SK-N-SH treated with all-trans-retinoic acid at 6 μM for 48 hours (cell line): ENCODE measurements around the gene RNF167.

ENCODE experiments used
- ATAC-seq: fragments of 200-7000 bp; cut with Tn5 transposase; 3 replicates; pipeline ENCODE4 v1.9.1; 2020; ENCODE audit warnings: mild to moderate bottlenecking, moderate library complexity
- ARNTL ChIP-seq: fragments of 450-650 bp; formaldehyde crosslinking; IDR thresholded peaks from 2 replicates; pipeline ENCODE4 v1.5.0; 2020; ENCODE audit warnings: low read depth, mild to moderate bottlenecking, moderate library complexity, borderline replicate concordance
- CSRNP3 ChIP-seq: fragments of 250-450 bp; sonication (Bioruptor Pico); IDR thresholded peaks from 2 replicates; pipeline ENCODE4 v1.5.1; 2021; ENCODE audit warnings: mild to moderate bottlenecking, moderate library complexity
- GLIS3 ChIP-seq: fragments of 250-450 bp; sonication (Bioruptor Pico); IDR thresholded peaks from 2 replicates; pipeline ENCODE4 v1.5.0; 2020; ENCODE audit warnings: mild to moderate bottlenecking, moderate library complexity
- ISL1 ChIP-seq: fragments of 250-450 bp; sonication (Bioruptor Pico); IDR thresholded peaks from 2 replicates; pipeline ENCODE4 v2.1.2; 2022; ENCODE audit warnings: mild to moderate bottlenecking, moderate library complexity
- RARB ChIP-seq: fragments of 250-450 bp; sonication (Bioruptor Pico); IDR thresholded peaks from 2 replicates; pipeline ENCODE4 v1.8.0; 2021; ENCODE audit warnings: mild to moderate bottlenecking, moderate library complexity
- SNAI2 ChIP-seq: fragments of 250-450 bp; sonication (Bioruptor Pico); IDR thresholded peaks from 2 replicates; pipeline ENCODE4 v1.5.0; 2020; ENCODE audit warnings: mild to moderate bottlenecking, moderate library complexity
- TOX ChIP-seq: fragments of 250-450 bp; sonication (Bioruptor Pico); IDR thresholded peaks from 2 replicates; pipeline ENCODE4 v1.8.0; 2021; ENCODE audit warnings: mild to moderate bottlenecking, moderate library complexity, borderline replicate concordance
- ZC3H10 ChIP-seq: fragments of 250-450 bp; sonication (Bioruptor Pico); IDR thresholded peaks from 2 replicates; pipeline ENCODE4 v1.5.1; 2021; ENCODE audit warnings: mild to moderate bottlenecking, moderate library complexity
- ZFP3 ChIP-seq: fragments of 250-450 bp; sonication (Bioruptor Pico); IDR thresholded peaks from 2 replicates; pipeline ENCODE4 v1.5.0; 2020; ENCODE audit warnings: mild to moderate bottlenecking, moderate library complexity
- ZFP30 ChIP-seq: fragments of 450-650 bp; formaldehyde crosslinking; IDR thresholded peaks from 2 replicates; pipeline ENCODE4 v1.5.0; 2022; ENCODE audit warnings: mild to moderate bottlenecking, moderate library complexity
- ZNF565 ChIP-seq: fragments of 450-650 bp; formaldehyde crosslinking; conservative IDR thresholded peaks from 2 replicates; pipeline ENCODE4 v1.5.0; 2020; ENCODE audit warnings: low read depth, mild to moderate bottlenecking, moderate library complexity
- ZNF70 ChIP-seq: fragments of 450-650 bp; formaldehyde crosslinking; IDR thresholded peaks from 2 replicates; pipeline ENCODE4 v1.5.0; 2020; ENCODE audit warnings: mild to moderate bottlenecking, moderate library complexity
- ZNF8 ChIP-seq: fragments of 450-650 bp; formaldehyde crosslinking; IDR thresholded peaks from 2 replicates; pipeline ENCODE4 v1.5.0; 2020; ENCODE audit warnings: mild to moderate bottlenecking, moderate library complexity
- TF ChIP-seq, protein P1 (sequence below): fragments of 250-450 bp; sonication (Bioruptor Pico); IDR thresholded peaks from 2 replicates; pipeline ENCODE4 v1.5.0; 2020; ENCODE audit warnings: mild to moderate bottlenecking, moderate library complexity
- TF ChIP-seq, protein P2 (sequence below): fragments of 250-450 bp; sonication (Bioruptor Pico); IDR thresholded peaks from 2 replicates; pipeline ENCODE4 v1.8.0; 2021; ENCODE audit warnings: low read depth, mild to moderate bottlenecking, moderate library complexity, borderline replicate concordance

RNF167 gene

GRCh38 chr17:4966844-4967538 lies 26.9 kb downstream of the RNF167 start:
- TF ChIP-seq ZFP3 (CRISPR knock-in tag) (0 out of 2 replicates have a peak, but pooled peaks have one; percentile 56), ZNF565 (no peak), RARB (CRISPR knock-in tag) (no peak), ZFP30 (no peak), ISL1 (CRISPR knock-in tag) (no peak)
- TF ChIP-seq, protein P1, sequence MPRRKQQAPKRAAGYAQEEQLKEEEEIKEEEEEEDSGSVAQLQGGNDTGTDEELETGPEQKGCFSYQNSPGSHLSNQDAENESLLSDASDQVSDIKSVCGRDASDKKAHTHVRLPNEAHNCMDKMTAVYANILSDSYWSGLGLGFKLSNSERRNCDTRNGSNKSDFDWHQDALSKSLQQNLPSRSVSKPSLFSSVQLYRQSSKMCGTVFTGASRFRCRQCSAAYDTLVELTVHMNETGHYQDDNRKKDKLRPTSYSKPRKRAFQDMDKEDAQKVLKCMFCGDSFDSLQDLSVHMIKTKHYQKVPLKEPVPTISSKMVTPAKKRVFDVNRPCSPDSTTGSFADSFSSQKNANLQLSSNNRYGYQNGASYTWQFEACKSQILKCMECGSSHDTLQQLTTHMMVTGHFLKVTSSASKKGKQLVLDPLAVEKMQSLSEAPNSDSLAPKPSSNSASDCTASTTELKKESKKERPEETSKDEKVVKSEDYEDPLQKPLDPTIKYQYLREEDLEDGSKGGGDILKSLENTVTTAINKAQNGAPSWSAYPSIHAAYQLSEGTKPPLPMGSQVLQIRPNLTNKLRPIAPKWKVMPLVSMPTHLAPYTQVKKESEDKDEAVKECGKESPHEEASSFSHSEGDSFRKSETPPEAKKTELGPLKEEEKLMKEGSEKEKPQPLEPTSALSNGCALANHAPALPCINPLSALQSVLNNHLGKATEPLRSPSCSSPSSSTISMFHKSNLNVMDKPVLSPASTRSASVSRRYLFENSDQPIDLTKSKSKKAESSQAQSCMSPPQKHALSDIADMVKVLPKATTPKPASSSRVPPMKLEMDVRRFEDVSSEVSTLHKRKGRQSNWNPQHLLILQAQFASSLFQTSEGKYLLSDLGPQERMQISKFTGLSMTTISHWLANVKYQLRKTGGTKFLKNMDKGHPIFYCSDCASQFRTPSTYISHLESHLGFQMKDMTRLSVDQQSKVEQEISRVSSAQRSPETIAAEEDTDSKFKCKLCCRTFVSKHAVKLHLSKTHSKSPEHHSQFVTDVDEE = no peak
- ATAC-seq = peak; percentile 91

DNA sequence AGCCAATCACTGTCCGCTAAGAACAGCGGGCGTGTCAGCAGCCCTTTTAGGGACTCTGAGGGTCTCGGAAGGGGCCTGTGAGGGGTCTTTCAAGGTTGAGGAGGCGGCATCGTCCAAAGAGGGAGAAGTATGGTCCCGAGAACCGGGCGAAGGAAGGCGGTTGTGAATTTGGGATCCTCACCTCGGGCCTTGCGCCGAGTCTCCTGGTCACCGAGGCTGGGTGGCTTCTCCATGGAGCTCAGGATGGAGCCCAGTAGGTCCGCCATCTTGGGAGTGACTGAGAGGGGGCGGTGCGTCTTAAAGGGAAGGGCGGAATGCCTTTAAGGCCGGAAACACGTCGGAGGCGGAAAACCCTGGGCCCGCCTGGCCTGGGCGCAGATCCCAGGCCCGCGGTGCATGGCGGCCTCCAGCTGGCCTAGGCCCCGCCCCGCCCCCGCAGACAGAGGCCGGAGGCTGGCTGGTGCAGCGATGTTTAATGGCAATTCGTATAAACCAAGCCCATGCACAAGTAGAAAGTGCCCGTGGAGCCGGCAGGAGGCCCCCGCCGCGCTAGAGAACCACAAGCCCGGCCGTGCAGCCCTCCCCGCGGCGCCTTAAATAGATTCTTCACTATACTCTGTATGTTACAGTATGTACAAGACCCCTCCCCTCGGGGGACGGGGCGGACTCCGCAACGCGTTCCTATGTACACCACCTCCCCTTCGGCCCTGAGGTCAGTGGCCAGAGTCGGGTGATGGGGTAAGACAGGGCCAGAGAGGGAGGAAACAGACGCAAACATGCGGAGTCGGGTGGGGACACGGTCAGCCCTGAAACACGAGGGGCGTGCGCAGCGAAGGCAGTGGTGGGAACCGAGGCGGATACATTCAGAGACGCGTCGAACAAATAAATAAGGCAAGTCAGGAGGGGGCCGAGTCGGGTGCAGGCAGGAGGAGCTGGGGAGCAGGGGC lies 27.7 kb downstream of the RNF167 start, which contains the start of gene SPAG7:
SPAG7 (minus strand) TSS at position 279 of the 947 bp plus-strand sequence; CDS start at position 266, 13 bp downstream.
- TF ChIP-seq, protein P2, sequence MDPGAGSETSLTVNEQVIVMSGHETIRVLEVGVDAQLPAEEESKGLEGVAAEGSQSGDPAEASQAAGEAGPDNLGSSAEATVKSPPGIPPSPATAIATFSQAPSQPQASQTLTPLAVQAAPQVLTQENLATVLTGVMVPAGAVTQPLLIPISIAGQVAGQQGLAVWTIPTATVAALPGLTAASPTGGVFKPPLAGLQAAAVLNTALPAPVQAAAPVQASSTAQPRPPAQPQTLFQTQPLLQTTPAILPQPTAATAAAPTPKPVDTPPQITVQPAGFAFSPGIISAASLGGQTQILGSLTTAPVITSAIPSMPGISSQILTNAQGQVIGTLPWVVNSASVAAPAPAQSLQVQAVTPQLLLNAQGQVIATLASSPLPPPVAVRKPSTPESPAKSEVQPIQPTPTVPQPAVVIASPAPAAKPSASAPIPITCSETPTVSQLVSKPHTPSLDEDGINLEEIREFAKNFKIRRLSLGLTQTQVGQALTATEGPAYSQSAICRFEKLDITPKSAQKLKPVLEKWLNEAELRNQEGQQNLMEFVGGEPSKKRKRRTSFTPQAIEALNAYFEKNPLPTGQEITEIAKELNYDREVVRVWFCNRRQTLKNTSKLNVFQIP (CRISPR knock-in tag) = 0 out of 2 replicates have a peak, but pooled peaks have one; percentile 55
- TF ChIP-seq ZFP30 (no peak), ARNTL (CRISPR knock-in tag) (no peak), ZNF8 (CRISPR knock-in tag) (no peak)
- TF ChIP-seq, protein P1 = no peak
- ATAC-seq = peak; percentile 72

- TF ChIP-seq, protein P1 = no peak
- TF ChIP-seq ZNF70 (CRISPR knock-in tag) = no peak
- no peak for ATAC-seq
These were observed 28.5 kb downstream of the RNF167 start for GRCh38 chr17:4968486-4969046.

DNA sequence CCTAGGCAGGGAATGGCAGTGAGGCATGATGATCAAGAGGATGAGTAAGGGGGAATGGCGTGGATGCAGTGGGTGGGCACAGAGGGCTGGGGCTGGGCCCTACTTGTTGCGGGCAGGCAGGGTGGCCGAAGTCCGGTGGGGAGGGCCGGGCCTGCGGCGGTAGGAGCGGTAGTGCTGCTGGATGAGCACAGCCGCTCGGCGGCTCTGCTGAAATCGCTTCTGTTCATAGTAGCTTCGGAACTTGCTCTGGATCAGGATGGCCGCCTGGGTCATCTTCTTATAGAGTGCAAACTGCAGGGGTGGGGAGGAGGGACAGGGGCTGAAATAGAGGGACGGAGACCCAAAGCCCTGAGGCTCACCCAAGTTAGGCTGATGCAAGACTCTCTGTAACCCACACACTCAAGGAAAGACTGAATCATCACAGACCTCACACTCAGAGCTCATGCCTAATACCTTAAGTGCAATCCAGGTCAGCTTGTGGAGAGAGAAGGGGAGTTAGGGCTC lies 29.0 kb downstream of the RNF167 start:
- no peak for ATAC-seq
- TF ChIP-seq SNAI2 (CRISPR knock-in tag) (no peak), ZNF8 (CRISPR knock-in tag) (no peak), TOX (CRISPR knock-in tag) (no peak), GLIS3 (CRISPR knock-in tag) (no peak), ZC3H10 (no peak), CSRNP3 (CRISPR knock-in tag) (no peak), ISL1 (CRISPR knock-in tag) (no peak), ZNF70 (CRISPR knock-in tag) (no peak), ZFP3 (CRISPR knock-in tag) (no peak)
- TF ChIP-seq, all 23 proteins: peak for 0
